Skin of body (tissue), 2 donors: ENCODE data around the gene HOXD10. TPM values are rescaled to one million over a fixed set of nuclear protein-coding genes. Genes with fewer than 3 reads are reported as not detected.

ENCODE experiments used
- DNase-seq: peaks from one replicate; lab custom pipeline; 2025; lab: John Stamatoyannopoulos, UW
- total RNA-seq: library from RNA; depleted of rRNA; stranded (reverse); fragments of >200 nt; gene quantifications from one replicate; pipeline ENCODE4 v1.2.3, GENCODE V29; 2014

HOXD10 gene
- total RNA-seq, 1 donor from 2014 or later, result 1.8 TPM

GRCh38 chr2:176150584-176151441, 34.2 kb downstream of the HOXD10 start:
- no peak for DNase-seq

DNA sequence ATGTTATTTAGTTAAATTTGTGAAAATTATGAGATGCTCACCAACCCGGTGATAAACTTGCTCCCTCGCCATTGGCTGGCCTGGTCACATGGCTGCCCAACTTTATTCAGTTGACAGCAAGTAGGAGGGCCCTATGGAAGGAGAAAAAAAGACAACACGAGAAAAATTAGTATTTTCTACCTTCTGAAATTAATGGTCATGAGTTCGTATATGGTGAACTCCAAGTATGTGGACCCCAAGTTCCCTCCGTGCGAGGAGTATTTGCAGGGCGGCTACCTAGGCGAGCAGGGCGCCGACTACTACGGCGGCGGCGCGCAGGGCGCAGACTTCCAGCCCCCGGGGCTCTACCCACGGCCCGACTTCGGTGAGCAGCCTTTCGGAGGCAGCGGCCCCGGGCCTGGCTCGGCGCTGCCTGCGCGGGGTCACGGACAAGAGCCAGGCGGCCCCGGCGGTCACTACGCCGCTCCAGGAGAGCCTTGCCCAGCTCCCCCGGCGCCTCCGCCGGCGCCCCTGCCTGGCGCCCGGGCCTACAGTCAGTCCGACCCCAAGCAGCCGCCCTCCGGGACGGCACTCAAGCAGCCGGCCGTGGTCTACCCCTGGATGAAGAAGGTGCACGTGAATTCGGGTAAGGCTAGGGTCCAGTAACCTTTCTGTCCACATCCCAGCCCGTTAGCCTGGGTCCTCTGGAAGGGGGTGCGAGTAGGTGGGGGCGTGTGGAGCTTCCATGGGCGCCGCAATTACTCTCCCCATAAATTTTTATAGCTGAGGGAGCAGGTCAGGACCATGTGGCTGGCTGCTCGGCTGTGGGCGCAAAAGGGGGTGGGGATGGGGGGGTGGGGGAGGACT, 35.1 kb downstream of the HOXD10 start, which contains the start of gene HOXD4:
Gene HOXD4 (plus strand): TSS at position 109 of the 846 bp plus-strand sequence. CDS start 84 bp downstream, at position 193.
- DNase-seq, result no peak

- DNase-seq, result no peak
These were observed 36.0 kb downstream of the HOXD10 start for GRCh38 chr2:176152350-176153181.

DNA sequence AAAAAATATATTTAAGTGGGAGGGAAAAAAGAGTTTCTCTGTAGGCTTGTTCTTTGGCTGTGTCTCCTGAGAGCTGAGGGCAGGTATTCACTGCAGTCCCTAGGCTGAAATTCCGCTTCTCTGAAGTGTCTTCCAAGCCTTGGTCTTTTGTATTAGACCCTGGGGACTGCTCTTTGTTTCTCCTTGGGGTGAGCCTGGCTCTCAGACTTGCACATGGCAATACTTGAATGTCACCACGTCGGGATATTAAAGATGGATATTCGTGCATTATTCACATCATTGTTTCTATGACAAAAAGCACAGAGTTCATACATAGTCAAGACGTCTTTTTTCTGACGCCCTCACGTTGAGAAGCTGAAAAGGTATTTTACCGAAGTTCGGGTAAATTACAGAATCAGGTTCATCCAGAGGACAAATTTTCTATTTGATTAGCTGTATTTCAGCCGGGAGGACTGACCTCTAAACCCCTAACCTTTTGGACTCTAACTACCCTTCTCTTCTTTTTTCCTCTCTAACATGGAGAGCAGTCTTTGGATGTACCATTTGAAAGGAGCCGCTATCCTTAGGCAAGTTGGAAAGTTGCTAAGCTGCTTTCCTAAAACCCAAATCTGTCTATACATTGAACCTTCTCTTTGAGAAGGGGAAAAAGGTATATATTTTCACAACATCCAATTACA, 38.1 kb downstream of the HOXD10 start:
- DNase-seq, result no peak

DNA sequence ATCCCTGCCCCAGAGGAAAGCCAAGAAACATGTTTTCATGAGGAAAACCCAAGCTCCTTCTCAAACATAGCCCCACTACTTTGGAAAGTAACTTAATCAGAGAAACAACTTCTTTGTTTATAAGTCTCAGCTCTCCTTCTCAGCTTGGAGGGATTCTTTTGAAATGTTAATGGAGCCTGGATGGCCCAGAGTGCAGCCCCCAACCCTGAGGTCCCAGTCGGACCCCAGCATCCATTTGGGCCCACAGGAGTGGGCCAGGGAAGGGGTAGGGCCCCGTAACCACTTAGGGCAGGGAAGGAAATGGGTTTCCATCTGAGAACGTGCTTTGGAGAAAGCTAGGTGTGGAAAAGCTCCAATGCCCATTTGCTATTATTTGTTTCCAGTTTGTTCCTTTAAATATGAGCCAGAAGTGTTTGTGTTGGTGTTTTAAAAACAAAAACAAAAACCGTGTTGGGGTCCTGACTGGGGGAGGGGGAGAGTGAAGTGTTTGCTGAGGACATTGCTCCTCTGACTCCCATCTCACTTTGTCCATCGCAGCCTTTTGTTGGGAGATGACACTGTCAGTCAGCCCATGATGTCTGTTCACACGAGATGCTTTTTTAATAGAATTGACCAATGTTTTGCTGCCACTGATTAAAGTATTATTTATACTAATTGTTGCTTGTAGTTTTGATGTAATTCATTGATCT, 38.9 kb downstream of the HOXD10 start:
- no peak for DNase-seq

GRCh38 chr2:176156301-176156806, 39.8 kb downstream of the HOXD10 start:
- no peak for DNase-seq

DNA sequence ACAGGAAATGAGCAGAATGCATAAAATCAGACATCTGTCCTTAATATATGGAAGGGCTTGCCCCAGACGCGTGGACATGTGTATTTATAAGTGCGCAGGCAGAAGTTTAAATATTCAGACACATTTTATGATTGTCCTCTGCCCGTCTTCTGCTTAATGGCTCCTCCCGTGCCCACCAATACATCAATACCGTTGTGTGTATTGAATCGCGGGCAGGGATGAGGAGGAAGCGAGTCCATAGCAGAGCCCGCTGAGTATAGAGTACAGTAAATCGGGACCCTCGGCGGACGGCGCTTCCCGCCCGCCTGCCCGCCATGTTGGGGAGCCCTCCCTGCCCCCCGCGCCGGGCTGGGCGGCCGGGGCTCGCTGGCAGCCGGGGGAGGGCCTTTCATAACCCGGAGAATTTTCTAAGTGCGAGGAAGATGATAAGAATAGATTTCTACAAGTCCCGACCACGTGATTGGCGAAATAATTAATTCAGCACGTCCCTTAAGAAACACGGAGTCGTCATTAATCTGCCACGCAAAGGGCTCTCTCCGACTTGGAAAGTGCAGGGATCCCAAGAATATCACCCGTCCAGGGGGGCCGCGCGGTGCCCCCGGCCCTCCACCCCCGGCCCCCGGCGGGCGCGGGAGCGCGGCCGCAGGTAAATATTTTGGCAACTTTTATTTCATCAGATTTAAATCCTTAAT, 40.4 kb downstream of the HOXD10 start, which contains the start of gene HOXD3:
Gene HOXD3 (plus strand): TSS at position 501 of the 692 bp plus-strand sequence. CDS start 11,808 bp downstream, outside the sequence.
- DNase-seq, result peak; percentile 68

DNA sequence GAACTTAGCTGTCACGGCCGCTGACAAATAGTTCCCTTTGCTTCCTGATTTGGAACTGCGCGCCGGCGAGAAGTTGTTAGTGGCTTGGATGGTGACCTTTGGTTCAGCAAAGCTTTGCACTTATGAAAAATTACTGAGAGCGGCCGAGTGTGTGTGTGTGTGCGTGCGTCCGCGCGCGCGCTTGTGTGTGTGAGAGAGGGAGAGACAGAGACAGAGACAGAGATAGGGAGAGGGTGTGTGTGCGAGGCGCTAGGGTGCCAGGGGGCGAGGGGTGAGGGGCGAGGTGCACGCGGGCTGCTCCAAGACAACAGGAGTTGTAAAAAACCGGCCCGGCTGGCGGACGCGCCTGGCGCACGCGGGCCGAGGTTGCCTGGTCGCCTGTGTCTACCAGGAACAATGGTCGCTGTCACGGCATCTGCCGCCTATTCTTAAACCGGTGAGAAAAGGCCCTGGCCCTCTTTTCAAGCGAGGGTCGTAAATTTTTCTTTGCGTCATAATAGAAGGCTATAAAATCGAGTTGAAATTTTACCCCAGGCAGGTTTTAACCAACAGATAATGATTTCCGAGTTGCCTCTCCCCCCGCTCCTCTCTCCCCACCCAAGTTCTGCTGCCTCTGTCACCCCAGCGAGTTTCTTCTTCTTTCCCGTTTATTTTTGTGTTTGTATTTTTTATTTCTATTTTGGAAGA, 41.1 kb downstream of the HOXD10 start:
- no peak for DNase-seq

DNA sequence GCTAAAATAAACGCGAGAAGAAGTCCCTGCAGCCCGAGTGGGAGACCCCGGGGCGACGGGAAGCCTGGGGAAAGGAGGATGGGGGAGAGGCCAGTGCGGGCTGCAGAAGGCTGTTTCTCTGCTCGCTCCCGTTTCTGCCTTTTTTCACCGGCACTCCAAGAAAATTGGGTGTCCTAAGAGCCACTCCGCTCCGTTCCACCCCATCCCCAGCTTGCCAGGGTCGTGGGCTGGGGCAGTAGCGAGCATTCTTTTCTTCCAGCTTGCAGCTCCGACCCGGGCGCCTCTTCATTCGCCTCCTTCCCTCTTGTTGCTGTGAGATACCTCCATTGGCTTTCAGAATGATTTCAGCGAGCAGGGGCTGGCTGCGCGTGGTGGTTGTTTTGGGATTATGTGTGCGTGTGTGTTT, 41.6 kb downstream of the HOXD10 start:
- no peak for DNase-seq

DNA sequence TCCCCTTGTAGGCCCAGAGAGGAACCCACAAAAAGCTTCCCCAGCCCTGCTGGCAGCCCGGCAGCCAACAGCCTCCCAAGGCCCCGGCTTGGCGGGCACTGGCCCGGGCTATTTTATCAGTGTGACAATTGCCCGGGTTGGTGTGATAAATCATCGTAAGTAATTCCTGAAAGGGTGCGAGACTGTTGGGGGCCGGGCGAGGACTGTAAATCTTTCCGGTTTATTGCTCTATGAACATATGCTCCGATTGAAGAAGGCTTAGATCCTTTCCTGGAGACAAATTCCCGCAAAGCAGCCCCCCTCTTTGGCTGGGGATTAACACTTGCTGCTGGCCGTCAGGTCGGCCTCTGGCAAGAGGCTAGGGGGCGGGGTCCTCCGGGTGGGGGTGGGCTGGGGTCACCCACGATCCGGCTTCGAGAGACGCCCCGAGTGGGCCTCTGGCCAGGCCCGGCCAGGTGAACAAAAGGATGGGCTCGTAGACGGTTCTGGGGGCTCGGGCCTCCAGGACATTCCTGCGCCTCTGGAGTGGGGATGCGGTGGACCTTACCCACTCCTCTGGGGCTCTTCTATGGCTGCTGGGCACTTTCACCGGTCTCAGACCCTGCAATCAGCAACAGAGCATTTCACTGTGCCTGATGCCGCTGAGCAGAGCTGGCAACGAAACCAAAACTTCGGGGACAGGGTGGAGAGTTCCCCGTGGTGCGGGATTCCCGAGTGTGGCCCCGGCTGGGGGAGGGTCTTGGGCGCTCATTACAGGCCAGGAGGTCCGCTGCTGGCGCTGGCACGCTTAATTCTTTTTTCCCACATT, 42.5 kb downstream of the HOXD10 start:
- DNase-seq, result no peak

DNA sequence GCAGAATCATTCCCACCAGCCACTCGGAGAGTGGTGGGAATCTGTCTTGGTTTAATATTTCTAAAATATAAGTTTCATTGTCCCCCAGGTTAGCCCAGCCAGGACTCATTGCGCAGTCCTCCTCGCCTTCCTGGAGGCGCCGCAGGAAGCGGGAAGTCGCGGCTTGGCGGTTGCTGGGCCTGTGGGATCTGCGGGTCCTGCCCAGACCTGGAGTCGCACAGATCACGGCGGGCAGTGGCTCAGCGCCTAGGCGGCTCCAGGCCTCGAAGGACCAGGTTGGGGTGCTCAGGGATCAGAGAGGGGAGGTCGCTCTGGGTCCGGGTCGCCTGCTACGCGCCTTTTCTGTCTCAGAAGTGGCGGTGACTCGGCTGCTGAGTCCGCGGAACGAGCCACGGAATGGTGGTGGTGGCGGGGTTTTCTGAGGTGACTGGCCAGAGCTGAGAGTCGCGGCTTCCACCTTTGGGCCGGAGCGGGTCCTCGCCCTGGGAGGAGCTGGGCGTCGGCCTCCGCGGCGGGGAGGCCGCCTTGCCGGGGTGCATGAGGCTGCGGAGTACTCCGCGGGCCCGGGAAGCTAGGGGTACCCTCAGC, 43.2 kb downstream of the HOXD10 start:
- no peak for DNase-seq

- DNase-seq, result no peak
These were observed 43.8 kb downstream of the HOXD10 start for GRCh38 chr2:176160251-176160985.

GRCh38 chr2:176160986-176161824, 44.6 kb downstream of the HOXD10 start:
- DNase-seq, result no peak

GRCh38 chr2:176161825-176162626, 45.4 kb downstream of the HOXD10 start:
- DNase-seq, result peak; percentile 78
